ENCODE data around the gene DHX34.
"Not testable (repeated sequence)": the region's sequence is repeated elsewhere in the genome, so short reads cannot be mapped to it uniquely, and the experiment has no call there.

The DHX34 gene

GRCh38 chr19:47315125-47315821, 33.8 kb upstream of the DHX34 start:
- Mint-ChIP-seq H3K27me3 (peaks cover 36 to 65% of the 10 kb centered on the region in 2 donors), H3K36me3 (no peaks in the 10 kb centered on the region), H3K27ac (no peak overlapping the region), H3K4me3 (no peak overlapping the region), H3K9me3 (no peaks in the 10 kb centered on the region), H3K4me1 (peaks cover 0 to 4% of the 10 kb centered on the region in 2 donors)
- ATAC-seq (replicated peaks) = peak; percentile 60 to 88
- DNase-seq = no peak

GRCh38 chr19:47316513-47316912, 32.6 kb upstream of the DHX34 start:
- H3K27me3 Mint-ChIP-seq = peaks cover 34 to 59% of the 10 kb centered on the region in 2 donors
- no peak for ATAC-seq (replicated peaks)
- H3K9me3 Mint-ChIP-seq = no peaks in the 10 kb centered on the region
- no peak overlapping the region for H3K4me3 Mint-ChIP-seq
- DNase-seq = no peak
- H3K4me1 Mint-ChIP-seq = peaks cover 0 to 4% of the 10 kb centered on the region in 2 donors
- H3K36me3 Mint-ChIP-seq = no peaks in the 10 kb centered on the region
- H3K27ac Mint-ChIP-seq = no peak overlapping the region

- Mint-ChIP-seq H3K4me3 (no peak overlapping the region), H3K4me1 (peaks cover 6 to 10% of the 10 kb centered on the region in 2 donors), H3K9me3 (peaks cover 0 to 3% of the 10 kb centered on the region in 2 donors), H3K27ac (no peak overlapping the region), H3K36me3 (no peaks in the 10 kb centered on the region), H3K27me3 (peaks cover 38 to 42% of the 10 kb centered on the region in 2 donors)
- ATAC-seq (replicated peaks) (no peak), DNase-seq (no peak)
Observed at GRCh38 chr19:47319923-47320871, 28.9 kb upstream of the DHX34 start.

- DNase-seq (no peak), ATAC-seq (replicated peaks) (no peak)
- H3K4me1 Mint-ChIP-seq = peaks cover 6% of the 10 kb centered on the region in 2 donors
- no peaks in the 10 kb centered on the region for H3K36me3 Mint-ChIP-seq
- H3K27me3 Mint-ChIP-seq = peaks cover 26 to 35% of the 10 kb centered on the region in 2 donors
- peaks cover 0 to 3% of the 10 kb centered on the region in 2 donors for H3K9me3 Mint-ChIP-seq
- H3K27ac Mint-ChIP-seq = no peak overlapping the region
- no peak overlapping the region for H3K4me3 Mint-ChIP-seq
Observed at GRCh38 chr19:47321630-47322029, 27.5 kb upstream of the DHX34 start.

GRCh38 chr19:47322058-47322457, 27.1 kb upstream of the DHX34 start:
- H3K27ac Mint-ChIP-seq = no peak overlapping the region
- H3K36me3 Mint-ChIP-seq = no peaks in the 10 kb centered on the region
- no peak for DNase-seq
- H3K27me3 Mint-ChIP-seq = peaks cover 26 to 37% of the 10 kb centered on the region in 2 donors
- peaks cover 6% of the 10 kb centered on the region in 2 donors for H3K4me1 Mint-ChIP-seq
- peak; percentile 51 to 52 for ATAC-seq (replicated peaks)
- no peak overlapping the region for H3K4me3 Mint-ChIP-seq
- peaks cover 0 to 3% of the 10 kb centered on the region in 2 donors for H3K9me3 Mint-ChIP-seq

GRCh38 chr19:47323409-47323808, 25.7 kb upstream of the DHX34 start:
- Mint-ChIP-seq H3K9me3 (peaks cover 0 to 3% of the 10 kb centered on the region in 2 donors), H3K36me3 (no peaks in the 10 kb centered on the region), H3K27ac (no peak overlapping the region), H3K4me1 (peaks cover 6% of the 10 kb centered on the region in 2 donors), H3K27me3 (peaks cover 30 to 43% of the 10 kb centered on the region in 2 donors), H3K4me3 (no peak overlapping the region)
- DNase-seq = no peak
- ATAC-seq (replicated peaks) = no peak

GRCh38 chr19:47323872-47324271, 25.2 kb upstream of the DHX34 start:
- Mint-ChIP-seq H3K36me3 (no peaks in the 10 kb centered on the region), H3K9me3 (peaks cover 0 to 3% of the 10 kb centered on the region in 2 donors), H3K27me3 (peaks cover 30 to 46% of the 10 kb centered on the region in 2 donors), H3K27ac (no peak overlapping the region), H3K4me1 (peaks cover 6% of the 10 kb centered on the region in 2 donors), H3K4me3 (no peak overlapping the region)
- ATAC-seq (replicated peaks) = no peak
- no peak for DNase-seq

GRCh38 chr19:47324502-47324901, 24.6 kb upstream of the DHX34 start:
- H3K9me3 Mint-ChIP-seq = peaks cover 0 to 3% of the 10 kb centered on the region in 2 donors
- no peaks in the 10 kb centered on the region for H3K36me3 Mint-ChIP-seq
- H3K4me1 Mint-ChIP-seq = peaks cover 6% of the 10 kb centered on the region in 2 donors
- ATAC-seq (replicated peaks) (no peak), DNase-seq (no peak)
- peaks cover 30 to 44% of the 10 kb centered on the region in 2 donors for H3K27me3 Mint-ChIP-seq
- H3K27ac Mint-ChIP-seq = no peak overlapping the region
- H3K4me3 Mint-ChIP-seq = no peak overlapping the region

- DNase-seq = no peak
- H3K4me3 Mint-ChIP-seq = no peak overlapping the region
- no peak for ATAC-seq (replicated peaks)
Observed at GRCh38 chr19:47330466-47330869, 18.6 kb upstream of the DHX34 start.

GRCh38 chr19:47331490-47331889, 17.6 kb upstream of the DHX34 start:
- Mint-ChIP-seq H3K9me3 (no peaks in the 10 kb centered on the region), H3K4me1 (peaks cover 0 to 4% of the 10 kb centered on the region in 2 donors), H3K36me3 (no peaks in the 10 kb centered on the region), H3K4me3 (no peak overlapping the region), H3K27me3 (peaks cover 13 to 36% of the 10 kb centered on the region in 2 donors), H3K27ac (no peak overlapping the region)
- ATAC-seq (replicated peaks) (no peak), DNase-seq (no peak)

More at GRCh38 chr19:47330466-47330869, 18.6 kb upstream of the DHX34 start:
- no peaks in the 10 kb centered on the region for H3K9me3 Mint-ChIP-seq
- H3K27ac Mint-ChIP-seq = no peak overlapping the region
- peaks cover 13 to 41% of the 10 kb centered on the region in 2 donors for H3K27me3 Mint-ChIP-seq
- no peaks in the 10 kb centered on the region for H3K36me3 Mint-ChIP-seq
- no peaks in the 10 kb centered on the region for H3K4me1 Mint-ChIP-seq

- no peak for ATAC-seq (replicated peaks)
- peaks cover under 1 to 9% of the 10 kb centered on the region in 2 donors for H3K4me1 Mint-ChIP-seq
- no peaks in the 10 kb centered on the region for H3K9me3 Mint-ChIP-seq
- DNase-seq = no peak
- H3K27me3 Mint-ChIP-seq = peaks cover 13 to 30% of the 10 kb centered on the region in 2 donors
- H3K36me3 Mint-ChIP-seq = no peaks in the 10 kb centered on the region
- no peak within 1 kb of the TSS for H3K27ac Mint-ChIP-seq
- no peak within 1 kb of the TSS for H3K4me3 Mint-ChIP-seq
Observed at GRCh38 chr19:47331931-47332547, 17.1 kb upstream of the DHX34 start, which contains the start of gene C5AR2. Gene C5AR2 (plus strand): TSS chr19:47332175. CDS start chr19:47340800, 8,625 bp downstream.

- not testable (repeated sequence) for H3K27ac Mint-ChIP-seq, H3K9me3 Mint-ChIP-seq, DNase-seq, H3K4me3 Mint-ChIP-seq, H3K36me3 Mint-ChIP-seq
- Mint-ChIP-seq H3K4me1 (peaks cover 3 to 10% of the 10 kb centered on the region in 2 donors), H3K27me3 (peaks cover 8 to 18% of the 10 kb centered on the region in 2 donors)
- peak; percentile 48 to 68 for ATAC-seq (replicated peaks)
Observed at GRCh38 chr19:47336765-47337718, 12.1 kb upstream of the DHX34 start.

GRCh38 chr19:47339196-47339880, 9.8 kb upstream of the DHX34 start:
- Mint-ChIP-seq H3K36me3 (no peaks in the 10 kb centered on the region), H3K27ac (no peak overlapping the region), H3K9me3 (peaks cover 3 to 5% of the 10 kb centered on the region in 2 donors), H3K4me3 (no peak overlapping the region), H3K27me3 (peaks cover 12 to 13% of the 10 kb centered on the region in 2 donors), H3K4me1 (peaks cover 3 to 10% of the 10 kb centered on the region in 2 donors)
- no peak for DNase-seq
- ATAC-seq (replicated peaks) = no peak
